Measurements from ENCODE around the gene COL6A1.

DNA sequence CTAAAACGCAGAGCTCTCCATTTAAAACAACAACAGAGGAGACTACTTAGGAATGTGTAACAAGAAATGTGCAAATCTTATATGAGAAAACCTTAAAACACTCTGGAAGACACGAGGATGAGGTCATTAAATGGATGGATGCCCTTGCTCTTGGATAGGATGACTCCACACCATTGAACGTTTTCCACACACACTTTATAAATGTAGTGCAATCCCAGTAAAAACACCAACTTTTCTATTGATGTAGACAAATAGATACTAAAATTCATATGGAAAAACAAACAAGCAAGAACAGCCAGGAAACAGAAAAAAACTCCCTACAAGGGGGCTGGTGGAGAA, 18.4 kb upstream of the COL6A1 start:
- TF ChIP-seq, protein P1, sequence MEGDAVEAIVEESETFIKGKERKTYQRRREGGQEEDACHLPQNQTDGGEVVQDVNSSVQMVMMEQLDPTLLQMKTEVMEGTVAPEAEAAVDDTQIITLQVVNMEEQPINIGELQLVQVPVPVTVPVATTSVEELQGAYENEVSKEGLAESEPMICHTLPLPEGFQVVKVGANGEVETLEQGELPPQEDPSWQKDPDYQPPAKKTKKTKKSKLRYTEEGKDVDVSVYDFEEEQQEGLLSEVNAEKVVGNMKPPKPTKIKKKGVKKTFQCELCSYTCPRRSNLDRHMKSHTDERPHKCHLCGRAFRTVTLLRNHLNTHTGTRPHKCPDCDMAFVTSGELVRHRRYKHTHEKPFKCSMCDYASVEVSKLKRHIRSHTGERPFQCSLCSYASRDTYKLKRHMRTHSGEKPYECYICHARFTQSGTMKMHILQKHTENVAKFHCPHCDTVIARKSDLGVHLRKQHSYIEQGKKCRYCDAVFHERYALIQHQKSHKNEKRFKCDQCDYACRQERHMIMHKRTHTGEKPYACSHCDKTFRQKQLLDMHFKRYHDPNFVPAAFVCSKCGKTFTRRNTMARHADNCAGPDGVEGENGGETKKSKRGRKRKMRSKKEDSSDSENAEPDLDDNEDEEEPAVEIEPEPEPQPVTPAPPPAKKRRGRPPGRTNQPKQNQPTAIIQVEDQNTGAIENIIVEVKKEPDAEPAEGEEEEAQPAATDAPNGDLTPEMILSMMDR (IDR thresholded peaks at IDR 0.05), result no peak
- no peak for TF ChIP-seq POLR2A (IDR thresholded peaks at IDR 0.05)
